Thyroid gland (tissue), 4 donors: ENCODE measurements around the gene KCNIP4. TPM values are rescaled to one million over a fixed set of nuclear protein-coding genes. Genes with fewer than 3 reads are reported as not detected.

Source experiments
- DNase-seq, 2 donors: peaks; one replicate each; pipeline ENCODE4 v3.0.0-alpha.2; 2019
- H3K27ac ChIP-seq, 3 donors: fragments of 200-600 bp; sonication (generic); 1 replicate in 2 of 3; 2 replicates in 1 of 3; pipeline ENCODE4 v1.5.1; 2016 to 2019; ENCODE audit warnings: mild to moderate bottlenecking in 1 of 3, moderate library complexity in 1 of 3
- H3K27me3 ChIP-seq: fragments of 200-600 bp; sonication (generic); one replicate; pipeline ENCODE4 v1.5.1; 2019
- H3K36me3 ChIP-seq, 2 donors: fragments of 200-600 bp; sonication (generic); one replicate each; pipeline ENCODE4 v1.5.1; 2016 to 2019
- H3K4me1 ChIP-seq, 2 donors: fragments of 200-600 bp; sonication (generic); one replicate each; pipeline ENCODE4 v1.5.1; 2017 to 2019
- H3K4me3 ChIP-seq, 3 donors: fragments of 200-600 bp; sonication (generic); replicated peaks in 1 of 3; 1 replicate in 2 of 3; 2 replicates in 1 of 3; pipeline ENCODE4 v1.5.1; 2016; ENCODE audit warnings: mild to moderate bottlenecking in 1 of 3
- H3K9me3 ChIP-seq: fragments of 200-600 bp; sonication (generic); one replicate; pipeline ENCODE4 v1.5.1; 2017
- CTCF ChIP-seq, 6 experiments: fragments of 200-600 bp in 3 of 6; fragments of 450-650 bp in 3 of 6; sonication (generic) in 3 of 6; IDR thresholded peaks; one replicate each; pipeline ENCODE4 v1.5.1; 2016 to 2019; ENCODE audit warnings: antibody characterized with exemption in 6 of 6, mild to moderate bottlenecking in 2 of 6, inconsistent platforms in 1 of 6, moderate library complexity in 1 of 6
- POLR2A ChIP-seq, 2 donors: fragments of 450-650 bp; IDR thresholded peaks; one replicate each; pipeline ENCODE4 v1.6.1; 2017; ENCODE audit warnings: antibody characterized with exemption in 2 of 2, mild to moderate bottlenecking in 2 of 2, moderate library complexity in 1 of 2
- WGBS, 2 donors: methylation state at CpG; one replicate each; pipeline ENCODE4 v1.1.5; 2017; 5-methylcytosine and 5-hydroxymethylcytosine counted together
- intact Hi-C: fragments of 100-400 bp; cut with DNase I; formaldehyde crosslinking; loops from one replicate; pipeline ENCODE4 v1.15.1; 2023
- total RNA-seq, 4 donors: library from RNA; depleted of rRNA; stranded (reverse); fragments of >200 nt; gene quantifications; one replicate each; pipeline ENCODE4 v1.2.3, GENCODE V29; 2016

Gene KCNIP4
- total RNA-seq, 4 donors from 2014 or later: 2.0 to 6.6 (median 4.4) TPM

GRCh38 chr4:21118301-21118700 lies 830.3 kb downstream of the KCNIP4 start:
- intact Hi-C loops: no loop called here
- DNase-seq: no peak
- H3K27me3 ChIP-seq: no peaks in the 10 kb centered on the region
- 36 to 38% methylated on average over 3 of the region's 3 CpGs for WGBS, 2 donors
- no peaks in the 10 kb centered on the region for H3K4me1 ChIP-seq
- H3K9me3 ChIP-seq: no peaks in the 10 kb centered on the region
- no peak overlapping the region for H3K4me3 ChIP-seq
- TF ChIP-seq CTCF (IDR thresholded peaks at IDR 0.05): no peak
- TF ChIP-seq POLR2A (IDR thresholded peaks at IDR 0.05): no peak
- no peaks in the 10 kb centered on the region for H3K36me3 ChIP-seq
- H3K27ac ChIP-seq: no peak overlapping the region

GRCh38 chr4:21117541-21118180 lies 830.9 kb downstream of the KCNIP4 start:
- TF ChIP-seq POLR2A (IDR thresholded peaks at IDR 0.05): no peak
- TF ChIP-seq CTCF (IDR thresholded peaks at IDR 0.05): no peak
- 64 to 69% methylated on average over 7 of the region's 7 CpGs for WGBS, 2 donors
- DNase-seq: no peak
- no peaks in the 10 kb centered on the region for H3K4me1 ChIP-seq
- no peaks in the 10 kb centered on the region for H3K9me3 ChIP-seq
- intact Hi-C loops: no loop called here
- H3K27me3 ChIP-seq: no peaks in the 10 kb centered on the region
- H3K36me3 ChIP-seq: no peaks in the 10 kb centered on the region
- no peak overlapping the region for H3K4me3 ChIP-seq
- no peak overlapping the region for H3K27ac ChIP-seq

GRCh38 chr4:21113496-21114223 lies 834.9 kb downstream of the KCNIP4 start:
- Histone ChIP-seq H3K4me3 (no peak overlapping the region), H3K9me3 (no peaks in the 10 kb centered on the region)
- TF ChIP-seq CTCF (IDR thresholded peaks at IDR 0.05) (no peak), POLR2A (IDR thresholded peaks at IDR 0.05) (no peak)

GRCh38 chr4:21102667-21103066 lies 845.9 kb downstream of the KCNIP4 start:
- H3K27me3 ChIP-seq: no peaks in the 10 kb centered on the region
- no peak overlapping the region for H3K4me3 ChIP-seq
- no peak for DNase-seq
- H3K4me1 ChIP-seq: no peaks in the 10 kb centered on the region
- no peak for TF ChIP-seq POLR2A (IDR thresholded peaks at IDR 0.05)
- no peak for TF ChIP-seq CTCF (IDR thresholded peaks at IDR 0.05)
- H3K36me3 ChIP-seq: no peaks in the 10 kb centered on the region
- H3K27ac ChIP-seq: no peak overlapping the region
- H3K9me3 ChIP-seq: no peaks in the 10 kb centered on the region
- intact Hi-C loops: no loop called here

More at GRCh38 chr4:21113496-21114223, 834.9 kb downstream of the KCNIP4 start:
- intact Hi-C loops: no loop called here
- Histone ChIP-seq H3K36me3 (no peaks in the 10 kb centered on the region), H3K27ac (no peak overlapping the region), H3K27me3 (no peaks in the 10 kb centered on the region), H3K4me1 (no peaks in the 10 kb centered on the region)
- WGBS, 2 donors: 61 to 63% methylated on average over 3 of the region's 3 CpGs
- DNase-seq: no peak

- no peak for DNase-seq
- TF ChIP-seq CTCF (IDR thresholded peaks at IDR 0.05): no peak
- TF ChIP-seq POLR2A (IDR thresholded peaks at IDR 0.05): no peak
- Histone ChIP-seq H3K27ac (no peak overlapping the region), H3K4me1 (no peaks in the 10 kb centered on the region), H3K4me3 (no peak overlapping the region), H3K9me3 (no peaks in the 10 kb centered on the region), H3K36me3 (no peaks in the 10 kb centered on the region), H3K27me3 (no peaks in the 10 kb centered on the region)
- intact Hi-C loops: no loop called here
- 75 to 80% methylated on average over 1 of the region's 1 CpG for WGBS, 2 donors
Measured at GRCh38 chr4:21097865-21098264, 850.7 kb downstream of the KCNIP4 start.
